Measurements from ENCODE around the gene GALNT5. TPM values are rescaled to one million over a fixed set of nuclear protein-coding genes. Genes with fewer than 3 reads are reported as not detected.

The GALNT5 gene
- total and polyA plus RNA-seq, 2 donors (not counting 1 experiment from before 2014, with no cell fraction given) = 63.7 to 199 TPM

DNA sequence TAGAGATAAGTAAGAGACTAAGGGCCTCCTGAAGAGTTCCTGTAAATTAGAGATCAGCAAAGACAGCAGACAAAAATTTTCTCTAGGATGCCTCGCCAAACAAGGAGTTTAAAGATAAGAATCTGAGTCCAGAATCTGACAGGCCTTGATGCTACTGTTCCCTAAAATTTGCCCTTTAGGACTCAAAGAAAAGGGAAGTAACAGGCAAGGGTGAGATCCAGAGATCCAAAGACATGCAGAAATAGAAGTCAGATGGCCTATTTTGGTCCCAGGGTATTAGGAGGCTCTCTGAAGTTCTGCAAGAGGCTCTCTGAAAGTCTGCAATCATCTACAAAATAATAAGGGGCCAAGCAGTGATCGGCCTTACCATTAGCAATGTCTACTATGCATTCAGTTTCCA lies 33.0 kb downstream of the GALNT5 start:
- no peaks in the 10 kb centered on the region for H4K20me1 ChIP-seq (ENCODE audit: control insufficient read depth, extremely low read depth, insufficient read depth, low read length)
- TF ChIP-seq EZH2 (IDR thresholded peaks at IDR 0.05; ENCODE audit: low read length, missing control alignments) = no peak
- TF ChIP-seq, protein P1, sequence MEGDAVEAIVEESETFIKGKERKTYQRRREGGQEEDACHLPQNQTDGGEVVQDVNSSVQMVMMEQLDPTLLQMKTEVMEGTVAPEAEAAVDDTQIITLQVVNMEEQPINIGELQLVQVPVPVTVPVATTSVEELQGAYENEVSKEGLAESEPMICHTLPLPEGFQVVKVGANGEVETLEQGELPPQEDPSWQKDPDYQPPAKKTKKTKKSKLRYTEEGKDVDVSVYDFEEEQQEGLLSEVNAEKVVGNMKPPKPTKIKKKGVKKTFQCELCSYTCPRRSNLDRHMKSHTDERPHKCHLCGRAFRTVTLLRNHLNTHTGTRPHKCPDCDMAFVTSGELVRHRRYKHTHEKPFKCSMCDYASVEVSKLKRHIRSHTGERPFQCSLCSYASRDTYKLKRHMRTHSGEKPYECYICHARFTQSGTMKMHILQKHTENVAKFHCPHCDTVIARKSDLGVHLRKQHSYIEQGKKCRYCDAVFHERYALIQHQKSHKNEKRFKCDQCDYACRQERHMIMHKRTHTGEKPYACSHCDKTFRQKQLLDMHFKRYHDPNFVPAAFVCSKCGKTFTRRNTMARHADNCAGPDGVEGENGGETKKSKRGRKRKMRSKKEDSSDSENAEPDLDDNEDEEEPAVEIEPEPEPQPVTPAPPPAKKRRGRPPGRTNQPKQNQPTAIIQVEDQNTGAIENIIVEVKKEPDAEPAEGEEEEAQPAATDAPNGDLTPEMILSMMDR (conservative IDR thresholded peaks at IDR 0.05 in 1 of 2, IDR thresholded peaks at IDR 0.05 in 1 of 2; ENCODE audit: low read depth in 1 of 2, low read length in 2 of 2) = no peak

DNA sequence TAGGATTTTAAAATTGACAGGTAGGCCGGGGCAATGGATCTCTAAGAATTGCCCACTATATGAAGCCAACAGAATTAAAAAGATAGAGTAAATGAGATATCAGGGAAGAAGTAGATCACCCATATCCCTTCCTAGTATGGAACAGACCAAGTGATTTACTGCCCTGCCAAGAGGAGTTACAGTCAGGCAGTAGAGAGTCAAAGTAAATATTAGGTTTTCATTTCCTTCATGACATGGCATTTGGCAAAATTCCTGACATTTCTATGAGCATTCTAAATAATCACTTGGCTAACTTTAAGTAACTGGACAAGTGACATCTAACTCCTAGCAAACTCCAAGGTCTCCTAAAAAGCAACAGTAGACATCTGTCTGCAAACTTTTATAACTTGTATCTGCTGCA lies 33.5 kb downstream of the GALNT5 start:
- no peak overlapping the region for H3K4me3 ChIP-seq (replicated peaks in 1 of 4; ENCODE audit: control extremely low read depth in 1 of 4, insufficient read depth in 1 of 4, low read depth in 3 of 4, low read length in 4 of 4)
- no peak overlapping the region for H3K4me2 ChIP-seq (ENCODE audit: extremely low read depth, insufficient read depth, low read length)
- no peaks in the 10 kb centered on the region for H4K20me1 ChIP-seq (ENCODE audit: control insufficient read depth, extremely low read depth, insufficient read depth, low read length)
- TF ChIP-seq, protein P1 (conservative IDR thresholded peaks at IDR 0.05 in 1 of 2, IDR thresholded peaks at IDR 0.05 in 1 of 2; ENCODE audit: low read depth in 1 of 2, low read length in 2 of 2) = no peak
- no peak for TF ChIP-seq EZH2 (IDR thresholded peaks at IDR 0.05; ENCODE audit: low read length, missing control alignments)
- no peaks in the 10 kb centered on the region for H3K36me3 ChIP-seq (ENCODE audit: control insufficient read depth, insufficient read depth, low read length)
- DNase-seq (ENCODE audit: low read depth in 2 of 2) = no peak
- no peaks in the 10 kb centered on the region for H3K9me3 ChIP-seq (ENCODE audit: control insufficient read depth, insufficient read depth, low read depth, low read length)
- H2AFZ ChIP-seq (ENCODE audit: low read length) = no peak overlapping the region
- no peaks in the 10 kb centered on the region for H3K4me1 ChIP-seq (ENCODE audit: control insufficient read depth, extremely low read depth, insufficient read depth, low read length)
- H3K27me3 ChIP-seq (ENCODE audit: control insufficient read depth, insufficient read depth, low read length) = no peaks in the 10 kb centered on the region
- no peak overlapping the region for H3K9ac ChIP-seq (ENCODE audit: insufficient read depth, low read length)
- no peaks in the 10 kb centered on the region for H3K79me2 ChIP-seq (ENCODE audit: control insufficient read depth, insufficient read depth, low read length)
- H3K27ac ChIP-seq (ENCODE audit: insufficient read depth, low read length) = no peak overlapping the region

More for the DNA sequence above, 33.0 kb downstream of the GALNT5 start:
- DNase-seq (ENCODE audit: low read depth in 2 of 2) = no peak
- no peak overlapping the region for H2AFZ ChIP-seq (ENCODE audit: low read length)
- no peak overlapping the region for H3K4me3 ChIP-seq (replicated peaks in 1 of 4; ENCODE audit: control extremely low read depth in 1 of 4, insufficient read depth in 1 of 4, low read depth in 3 of 4, low read length in 4 of 4)
- no peaks in the 10 kb centered on the region for H3K36me3 ChIP-seq (ENCODE audit: control insufficient read depth, insufficient read depth, low read length)
- H3K9me3 ChIP-seq (ENCODE audit: control insufficient read depth, insufficient read depth, low read depth, low read length) = no peaks in the 10 kb centered on the region
- H3K4me2 ChIP-seq (ENCODE audit: extremely low read depth, insufficient read depth, low read length) = no peak overlapping the region
- H3K79me2 ChIP-seq (ENCODE audit: control insufficient read depth, insufficient read depth, low read length) = no peaks in the 10 kb centered on the region
- no peaks in the 10 kb centered on the region for H3K27me3 ChIP-seq (ENCODE audit: control insufficient read depth, insufficient read depth, low read length)
- H3K4me1 ChIP-seq (ENCODE audit: control insufficient read depth, extremely low read depth, insufficient read depth, low read length) = no peaks in the 10 kb centered on the region
- no peak overlapping the region for H3K27ac ChIP-seq (ENCODE audit: insufficient read depth, low read length)
- no peak overlapping the region for H3K9ac ChIP-seq (ENCODE audit: insufficient read depth, low read length)

DNA sequence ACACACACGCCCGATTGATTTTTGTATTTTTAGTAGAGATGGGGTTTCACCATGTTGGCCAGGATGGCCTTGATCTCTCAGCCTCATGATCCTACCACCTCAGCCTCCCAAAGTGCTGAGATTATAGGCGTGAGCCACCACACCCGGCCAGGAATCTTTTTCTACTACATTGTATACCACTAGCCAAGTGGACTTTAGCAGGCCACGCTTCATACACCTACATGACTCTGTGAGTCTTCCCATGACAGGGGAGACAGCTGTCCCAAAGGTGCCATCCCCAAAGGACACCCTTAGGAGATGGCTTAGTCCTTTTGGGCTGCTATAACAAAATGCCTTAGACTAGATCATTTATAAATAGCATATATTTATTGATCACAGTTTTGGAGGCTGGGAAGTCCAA lies 35.3 kb downstream of the GALNT5 start:
- no peaks in the 10 kb centered on the region for H3K79me2 ChIP-seq (ENCODE audit: control insufficient read depth, insufficient read depth, low read length)
- no peaks in the 10 kb centered on the region for H3K36me3 ChIP-seq (ENCODE audit: control insufficient read depth, insufficient read depth, low read length)
- TF ChIP-seq, protein P1 (conservative IDR thresholded peaks at IDR 0.05 in 1 of 2, IDR thresholded peaks at IDR 0.05 in 1 of 2; ENCODE audit: low read depth in 1 of 2, low read length in 2 of 2) = no peak
- TF ChIP-seq EZH2 (IDR thresholded peaks at IDR 0.05; ENCODE audit: low read length, missing control alignments) = no peak
- H3K27me3 ChIP-seq (ENCODE audit: control insufficient read depth, insufficient read depth, low read length) = no peaks in the 10 kb centered on the region
- no peaks in the 10 kb centered on the region for H4K20me1 ChIP-seq (ENCODE audit: control insufficient read depth, extremely low read depth, insufficient read depth, low read length)
- no peak for DNase-seq (ENCODE audit: low read depth in 2 of 2)
- H3K4me1 ChIP-seq (ENCODE audit: control insufficient read depth, extremely low read depth, insufficient read depth, low read length) = no peaks in the 10 kb centered on the region
- no peak overlapping the region for H2AFZ ChIP-seq (ENCODE audit: low read length)
- no peak overlapping the region for H3K4me3 ChIP-seq (replicated peaks in 1 of 4; ENCODE audit: control extremely low read depth in 1 of 4, insufficient read depth in 1 of 4, low read depth in 3 of 4, low read length in 4 of 4)
- no peak overlapping the region for H3K9ac ChIP-seq (ENCODE audit: insufficient read depth, low read length)
- H3K27ac ChIP-seq (ENCODE audit: insufficient read depth, low read length) = no peak overlapping the region
- H3K9me3 ChIP-seq (ENCODE audit: control insufficient read depth, insufficient read depth, low read depth, low read length) = no peaks in the 10 kb centered on the region
- H3K4me2 ChIP-seq (ENCODE audit: extremely low read depth, insufficient read depth, low read length) = no peak overlapping the region
